Vagina (tissue), 2 donors: ENCODE results near the gene MGAT5B.

Experiments
- CTCF ChIP-seq, 3 experiments: fragments of 450-650 bp in 2 of 3; fragments of 200-600 bp in 1 of 3; sonication (generic) in 1 of 3; IDR thresholded peaks; one replicate each; pipeline ENCODE4 v1.5.1; 2017 to 2019; ENCODE audit warnings: antibody characterized with exemption in 3 of 3, mild to moderate bottlenecking in 2 of 3, moderate library complexity in 2 of 3
- POLR2A ChIP-seq, 2 donors: fragments of 450-650 bp; IDR thresholded peaks; one replicate each; pipeline ENCODE4 v1.6.1; 2017; ENCODE audit warnings: antibody characterized with exemption in 2 of 2, mild to moderate bottlenecking in 2 of 2, moderate library complexity in 2 of 2

- TF ChIP-seq CTCF (IDR thresholded peaks at IDR 0.05) (no peak), POLR2A (IDR thresholded peaks at IDR 0.05) (no peak)
Observed at GRCh38 chr17:76962858-76963257, 94.7 kb downstream of the MGAT5B start.
